MV-4-11 (cell line): ENCODE measurements around the gene CDK17.
A peak's percentile ranks its signal among the peaks of the same experiment; 100 is the strongest.
"Not testable (repeated sequence)": the region's sequence is repeated elsewhere in the genome, so short reads cannot be mapped to it uniquely, and the experiment has no call there.

Experiments
- DNase-seq: peaks from one replicate; lab custom pipeline; 2025; lab: John Stamatoyannopoulos, UW

CDK17 gene

GRCh38 chr12:96387981-96388380 lies 12.3 kb downstream of the CDK17 start:
- no peak for DNase-seq

DNA sequence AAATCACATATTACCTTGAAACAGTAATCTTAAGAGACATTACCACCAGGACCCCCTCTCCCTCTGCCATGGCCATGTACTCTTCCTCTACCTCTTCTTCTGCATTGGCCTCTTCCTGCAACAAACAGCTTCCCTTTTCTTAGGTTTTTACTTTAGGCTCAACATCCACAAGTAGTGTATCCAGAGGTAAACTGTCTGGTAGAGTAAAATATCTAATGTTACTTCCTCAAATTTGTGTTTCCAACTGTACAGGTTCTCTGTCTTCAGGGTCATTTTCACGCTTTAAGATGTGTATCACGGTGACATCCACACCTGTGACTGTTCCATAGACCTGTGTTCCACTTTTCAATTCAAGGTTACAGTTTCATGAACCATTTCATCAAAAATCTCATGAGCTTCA lies 13.4 kb downstream of the CDK17 start:
- peak; percentile 12 for DNase-seq

DNA sequence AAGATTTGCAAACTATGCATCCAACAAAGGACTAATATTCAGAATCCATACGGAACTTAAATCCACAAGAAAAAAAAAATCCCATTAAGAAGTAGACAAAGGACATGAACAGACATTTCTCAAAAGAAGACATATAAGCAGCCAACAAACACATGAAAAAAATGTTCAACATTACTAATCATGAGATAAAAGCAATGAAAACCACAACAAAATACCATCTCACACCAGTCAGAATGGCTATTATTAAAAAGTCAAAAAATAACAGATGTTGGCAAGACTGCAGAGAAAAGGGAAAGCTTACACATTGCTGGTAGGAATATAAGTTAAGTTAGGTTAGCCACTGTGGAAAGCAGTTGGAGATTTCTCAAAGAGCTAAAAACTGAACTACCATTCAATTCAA lies 16.2 kb downstream of the CDK17 start:
- no peak for DNase-seq

GRCh38 chr12:96383371-96383770 lies 16.9 kb downstream of the CDK17 start:
- no peak for DNase-seq

GRCh38 chr12:96379743-96380142 lies 20.5 kb downstream of the CDK17 start:
- not testable (repeated sequence) for DNase-seq

GRCh38 chr12:96378319-96378718 lies 21.9 kb downstream of the CDK17 start:
- no peak for DNase-seq

DNA sequence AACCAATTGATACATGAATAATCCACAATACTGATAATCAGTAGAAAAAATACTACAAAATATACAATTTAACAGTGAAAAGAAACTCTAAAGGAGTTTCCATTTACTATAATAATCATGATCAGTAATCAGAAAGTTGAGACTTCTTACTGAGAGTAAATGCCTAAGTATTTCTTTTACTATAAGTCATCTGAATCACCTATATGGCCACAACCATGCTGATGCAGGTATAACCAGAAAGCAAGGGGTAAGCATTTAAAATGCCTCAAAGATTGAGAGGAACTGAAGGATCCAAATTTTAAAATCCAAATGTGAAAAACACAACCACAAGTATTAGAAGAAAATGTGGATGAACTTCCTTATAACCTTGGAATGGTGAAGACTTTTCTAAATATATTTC lies 23.4 kb downstream of the CDK17 start:
- DNase-seq: no peak

DNA sequence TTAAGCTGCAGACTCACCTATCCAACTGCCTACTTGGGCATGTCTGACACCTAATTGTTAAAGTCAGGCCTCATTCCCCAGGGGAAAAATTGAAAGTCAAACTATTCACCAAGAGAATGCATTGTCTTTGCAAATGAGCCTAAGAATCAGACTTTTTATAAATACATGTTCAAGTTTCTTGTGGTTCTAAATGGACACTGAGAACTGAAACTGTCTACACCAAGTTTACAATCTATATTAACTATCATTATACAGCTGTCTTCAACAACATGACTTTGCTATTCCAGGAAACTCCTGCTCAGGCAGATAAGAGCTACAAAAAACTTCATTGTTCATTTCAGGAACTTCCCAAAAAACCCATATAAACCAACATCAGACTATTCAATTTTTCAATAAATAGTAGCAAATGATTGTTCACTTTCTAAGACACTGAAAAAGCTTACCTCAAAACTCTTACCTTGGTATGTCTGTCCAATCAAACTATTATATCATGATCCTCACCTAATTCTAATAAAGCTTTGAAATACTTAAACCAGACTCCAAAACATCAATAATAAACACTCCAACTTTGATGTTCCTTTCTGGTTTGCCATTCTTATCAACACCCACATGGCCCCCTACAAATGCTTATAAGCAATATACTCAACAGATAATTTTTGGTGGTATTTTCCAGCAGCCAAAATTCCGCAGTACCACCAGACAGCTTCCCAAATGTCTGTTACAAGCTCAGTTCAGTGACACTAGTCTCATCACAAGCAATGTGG lies 24.2 kb downstream of the CDK17 start:
- DNase-seq: no peak

- no peak for DNase-seq
These were observed 25.1 kb downstream of the CDK17 start for GRCh38 chr12:96375170-96375569.

GRCh38 chr12:96371790-96372699 lies 28.2 kb downstream of the CDK17 start:
- DNase-seq: no peak

DNA sequence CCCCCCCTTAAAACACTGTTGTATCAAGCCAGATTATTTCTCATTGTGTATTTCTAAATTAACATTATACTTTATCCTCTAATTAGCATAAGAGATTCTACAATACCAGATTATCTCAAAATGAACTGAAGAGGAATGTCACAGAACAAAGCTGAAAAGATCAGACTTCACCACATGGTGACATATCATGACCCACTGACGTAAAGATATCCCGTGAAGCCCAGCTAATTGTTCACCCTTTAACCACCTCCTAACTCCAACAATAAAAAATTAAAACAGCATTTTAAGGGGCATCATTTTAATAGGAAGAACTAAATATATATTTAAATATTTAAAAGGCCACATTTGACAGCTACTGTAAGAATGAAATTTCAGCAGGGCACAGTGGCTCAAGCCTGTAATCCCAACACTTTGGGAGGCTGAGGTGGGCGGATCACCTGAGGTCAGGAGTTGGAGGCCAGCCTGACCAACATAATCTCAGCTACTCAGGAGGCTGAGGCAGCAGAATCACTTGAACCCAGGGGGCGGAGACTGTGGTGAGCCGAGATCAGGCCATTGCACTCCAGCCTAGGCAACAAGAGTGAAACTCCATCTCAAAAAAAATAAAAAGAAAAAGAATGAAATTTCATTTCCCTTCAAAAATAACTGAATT lies 29.0 kb downstream of the CDK17 start:
- DNase-seq: no peak

DNA sequence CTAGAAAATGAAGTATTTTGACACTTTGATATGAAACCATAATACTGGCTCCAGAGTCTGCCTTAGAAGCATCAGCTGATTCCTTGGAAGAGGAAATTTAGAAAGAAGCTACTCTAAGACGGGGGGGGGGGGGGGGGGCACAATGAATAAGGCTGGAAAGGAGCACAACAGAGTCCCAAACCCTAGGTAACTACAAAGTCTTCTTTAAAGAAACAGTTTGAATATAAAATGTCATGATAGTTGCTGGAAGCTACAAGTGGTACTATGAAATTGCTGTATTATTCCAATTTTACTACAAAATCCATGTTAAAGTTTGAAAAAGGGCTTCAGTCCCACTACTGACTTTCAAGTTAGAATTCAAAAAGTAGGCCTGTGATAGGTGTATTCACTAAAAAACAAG lies 31.6 kb downstream of the CDK17 start:
- DNase-seq: no peak

- no peak for DNase-seq
These were observed 32.0 kb downstream of the CDK17 start for GRCh38 chr12:96368233-96368632.

DNA sequence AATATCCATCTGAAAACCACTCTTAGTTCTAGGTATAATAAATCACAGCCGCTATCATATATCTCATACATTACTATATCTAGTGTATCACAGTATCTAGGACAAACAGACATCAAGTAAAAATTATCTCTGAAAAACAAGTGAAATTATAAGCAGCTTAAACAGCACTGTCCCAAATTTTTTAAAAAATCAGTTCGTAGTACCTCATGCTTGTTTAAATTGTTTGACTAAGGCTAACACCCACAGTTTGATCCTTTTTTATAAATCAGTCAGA lies 33.9 kb downstream of the CDK17 start:
- DNase-seq: no peak

DNA sequence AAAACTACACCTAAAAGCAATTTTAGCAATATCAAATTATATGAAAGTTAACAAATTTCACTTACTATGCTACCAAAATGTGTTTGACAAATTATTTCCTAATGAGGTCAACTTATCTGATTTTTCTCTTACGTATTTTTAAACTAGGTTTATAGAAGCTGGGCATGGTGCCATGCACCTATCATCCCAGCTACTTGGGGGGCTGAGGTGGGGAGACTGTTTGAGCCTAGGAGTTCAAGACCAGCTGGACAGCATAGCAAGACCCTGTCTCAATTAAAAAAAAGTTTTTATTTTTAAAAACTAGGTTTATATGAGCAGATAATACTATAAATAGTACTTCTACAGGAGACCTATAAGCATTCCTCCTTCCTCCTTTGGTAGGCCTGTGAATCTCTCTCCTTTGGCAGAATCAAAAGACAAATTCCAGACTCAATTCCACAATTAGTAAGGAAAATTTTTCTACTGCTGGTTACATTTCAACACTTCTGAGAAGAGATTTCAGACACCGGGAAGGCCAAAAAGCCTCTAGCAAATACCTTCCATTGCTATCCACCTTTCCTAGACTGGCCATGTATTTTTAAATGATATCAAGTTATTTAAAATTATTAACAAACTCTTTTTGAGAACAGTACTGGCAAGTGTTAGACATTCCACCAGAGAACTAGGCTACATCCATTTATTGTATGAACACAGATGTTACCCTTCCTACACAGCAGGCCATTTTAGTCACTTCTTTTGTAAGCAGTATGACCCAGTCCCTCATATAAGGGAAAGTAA lies 34.4 kb downstream of the CDK17 start:
- no peak for DNase-seq

- DNase-seq: no peak
These were observed 36.0 kb downstream of the CDK17 start for GRCh38 chr12:96364092-96364700.

- DNase-seq: no peak
These were observed 39.2 kb downstream of the CDK17 start for GRCh38 chr12:96361074-96361473.

GRCh38 chr12:96360550-96360949 lies 39.7 kb downstream of the CDK17 start:
- no peak for DNase-seq

DNA sequence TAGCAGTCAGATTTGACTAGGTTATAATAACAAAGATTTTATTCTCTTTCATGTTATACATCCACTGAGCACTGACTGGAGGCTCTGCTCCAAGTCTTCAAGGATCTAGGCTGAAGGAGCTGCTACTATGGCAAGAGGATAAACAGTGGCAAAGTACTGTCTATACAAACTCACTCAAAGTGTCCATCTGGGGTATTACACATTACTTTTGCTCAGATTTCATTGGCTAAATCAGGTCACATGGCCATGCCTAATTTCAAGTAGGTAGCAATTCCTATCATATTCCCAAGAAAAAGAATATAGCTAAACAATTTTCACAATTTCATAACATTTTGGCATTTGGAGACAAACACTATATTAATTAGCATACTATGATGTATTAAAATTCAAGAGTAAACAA lies 40.9 kb downstream of the CDK17 start:
- DNase-seq: no peak

DNA sequence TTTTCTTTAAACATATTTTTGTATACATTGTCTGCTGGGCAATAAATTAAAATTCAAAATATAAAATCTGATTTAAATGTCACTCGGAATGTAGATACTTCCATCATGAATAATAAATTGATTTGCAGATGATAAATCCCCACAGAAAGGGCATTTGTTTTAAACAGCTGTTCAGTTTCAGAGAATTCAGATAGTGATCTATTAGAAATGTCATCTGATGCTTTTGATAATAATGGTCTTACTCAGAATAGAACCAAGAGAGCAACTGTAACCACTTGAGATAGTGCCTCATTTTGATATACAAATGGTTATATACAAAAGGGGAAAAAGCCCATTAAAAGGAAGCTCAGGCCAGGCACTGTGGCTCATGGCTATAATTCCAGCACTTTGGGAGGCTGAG lies 43.4 kb downstream of the CDK17 start:
- DNase-seq: no peak

DNA sequence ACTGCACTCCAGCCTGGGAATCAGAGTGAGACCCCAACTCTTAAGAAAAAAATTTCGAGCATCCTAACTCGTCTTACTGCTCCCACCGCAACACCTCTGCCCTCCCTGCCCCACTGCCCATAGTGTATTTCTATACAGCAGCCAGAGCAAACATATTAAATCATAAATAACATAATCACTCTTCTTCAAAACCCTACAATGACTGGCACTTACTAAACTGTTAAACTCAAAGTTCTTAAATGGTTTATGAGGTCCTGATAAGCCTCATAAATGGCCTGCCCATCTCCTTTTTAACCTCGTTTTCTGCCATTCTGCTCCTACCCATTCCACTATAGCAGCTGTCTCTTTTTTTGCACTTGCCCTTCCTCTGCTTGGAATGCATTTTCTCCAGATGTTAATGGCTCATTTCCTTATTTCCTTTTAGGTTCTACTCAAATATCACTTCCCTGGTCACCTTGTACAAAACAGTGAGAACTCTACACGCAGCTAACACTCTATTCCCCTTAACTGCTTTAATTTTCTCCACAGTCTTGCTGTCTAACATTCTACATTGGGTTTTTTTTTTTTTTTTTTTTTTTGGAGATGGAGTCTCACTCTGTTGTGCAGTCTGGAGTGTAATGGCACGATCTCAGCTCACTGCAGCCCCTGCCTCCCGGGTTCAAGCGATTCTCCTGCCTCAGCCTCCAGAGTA lies 45.2 kb downstream of the CDK17 start:
- no peak for DNase-seq
